Stimulated activated CD4-positive, alpha-beta T cell treated with anti-CD3 and anti-CD28 coated beads, Interleukin-15, amount 100 ng/mL, for 24 hours (primary cell): Measurements from ENCODE around the gene CD177.
"Not testable (repeated sequence)": the region's sequence is repeated elsewhere in the genome, so short reads cannot be mapped to it uniquely, and the experiment has no call there.

Source experiments
- DNase-seq: peaks from one replicate; pipeline ENCODE4 v3.0.0-alpha.2; 2020

Gene CD177

GRCh38 chr19:43383254-43383653 is 29.8 kb downstream of the CD177 start:
- not testable (repeated sequence) for DNase-seq

GRCh38 chr19:43383759-43384158 is 30.3 kb downstream of the CD177 start:
- not testable (repeated sequence) for DNase-seq

- DNase-seq, result not testable (repeated sequence)
Observed at GRCh38 chr19:43390903-43391551, 37.5 kb downstream of the CD177 start.

GRCh38 chr19:43391552-43391935 is 38.1 kb downstream of the CD177 start:
- not testable (repeated sequence) for DNase-seq

GRCh38 chr19:43393501-43393900 is 40.0 kb downstream of the CD177 start:
- not testable (repeated sequence) for DNase-seq

GRCh38 chr19:43395561-43395960 is 42.1 kb downstream of the CD177 start:
- no peak for DNase-seq

GRCh38 chr19:43406297-43406696 is 52.8 kb downstream of the CD177 start:
- no peak for DNase-seq

GRCh38 chr19:43407416-43408005 is 54.0 kb downstream of the CD177 start:
- DNase-seq, result no peak

- no peak for DNase-seq
Observed at GRCh38 chr19:43408043-43408442, 54.6 kb downstream of the CD177 start.

- no peak for DNase-seq
Observed at GRCh38 chr19:43409415-43409814, 55.9 kb downstream of the CD177 start.

GRCh38 chr19:43412441-43412840 is 59.0 kb downstream of the CD177 start:
- DNase-seq, result no peak
